ENCODE measurements around the gene EFCC1.

EFCC1 gene, protein sequence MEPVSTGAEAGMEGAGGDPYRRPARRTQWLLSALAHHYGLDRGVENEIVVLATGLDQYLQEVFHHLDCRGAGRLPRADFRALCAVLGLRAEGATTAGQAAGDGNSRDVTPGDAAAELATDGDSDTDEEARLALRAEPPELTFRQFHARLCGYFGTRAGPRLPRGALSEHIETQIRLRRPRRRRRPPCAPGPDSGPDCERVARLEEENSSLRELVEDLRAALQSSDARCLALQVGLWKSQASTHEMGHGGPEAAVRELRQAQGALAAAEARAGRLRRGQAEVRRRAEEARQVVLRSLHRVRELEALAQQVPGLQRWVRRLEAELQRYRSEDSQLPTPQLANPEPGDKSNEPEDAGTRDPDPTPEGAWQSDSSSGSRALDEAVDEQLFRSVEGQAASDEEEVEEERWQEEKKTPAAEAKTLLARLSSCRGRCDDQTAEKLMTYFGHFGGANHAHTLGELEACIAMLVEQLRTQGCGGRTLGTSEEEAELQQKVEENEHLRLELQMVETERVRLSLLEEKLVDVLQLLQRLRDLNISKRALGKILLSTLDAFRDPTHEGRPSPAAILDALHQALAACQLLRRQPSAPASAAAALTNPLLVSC

GRCh38 chr3:129001101-129001805, at the start of gene EFCC1:
EFCC1 (plus strand) TSS chr3:129001304; CDS start chr3:129001629, 325 bp downstream.
- TF ChIP-seq CTCF (IDR thresholded peaks at IDR 0.05; ENCODE audit: low read depth, low read length, missing control alignments): no peak
- in situ Hi-C loops (cut with HindIII; ENCODE audit: low sequenced_read_pairs): no loop called here

DNA sequence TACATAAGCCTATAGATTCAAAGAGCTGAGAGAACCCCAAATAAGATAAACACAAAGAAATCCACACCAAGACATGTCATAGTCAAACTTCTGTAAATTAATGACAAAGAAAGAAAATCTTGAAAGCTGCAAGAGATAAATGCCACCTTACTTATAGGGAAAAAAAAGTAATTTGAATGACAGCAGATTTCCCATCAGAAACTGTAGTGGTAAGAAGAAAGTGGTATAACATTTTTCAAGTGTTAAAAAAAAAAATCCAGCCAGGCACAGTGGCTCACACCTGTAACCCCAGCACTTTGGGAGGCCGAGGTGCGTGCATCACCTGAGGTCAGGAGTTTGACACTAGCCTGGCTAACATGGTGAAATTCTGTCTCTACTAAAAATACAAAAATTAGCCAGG, 44.7 kb upstream of the EFCC1 start:
- no peak for TF ChIP-seq CTCF (IDR thresholded peaks at IDR 0.05; ENCODE audit: low read depth, low read length, missing control alignments)
- DNase-seq (ENCODE audit: low read depth): no peak
- in situ Hi-C loops (cut with HindIII; ENCODE audit: low sequenced_read_pairs): no loop called here
- H3K4me3 ChIP-seq (ENCODE audit: low read depth, low read length): no peak overlapping the region

More at GRCh38 chr3:129001101-129001805, at the start of gene EFCC1:
- DNase-seq (ENCODE audit: low read depth): no peak
- peak within 1 kb of the TSS; percentile 18 for H3K4me3 ChIP-seq (ENCODE audit: low read depth, low read length)

DNA sequence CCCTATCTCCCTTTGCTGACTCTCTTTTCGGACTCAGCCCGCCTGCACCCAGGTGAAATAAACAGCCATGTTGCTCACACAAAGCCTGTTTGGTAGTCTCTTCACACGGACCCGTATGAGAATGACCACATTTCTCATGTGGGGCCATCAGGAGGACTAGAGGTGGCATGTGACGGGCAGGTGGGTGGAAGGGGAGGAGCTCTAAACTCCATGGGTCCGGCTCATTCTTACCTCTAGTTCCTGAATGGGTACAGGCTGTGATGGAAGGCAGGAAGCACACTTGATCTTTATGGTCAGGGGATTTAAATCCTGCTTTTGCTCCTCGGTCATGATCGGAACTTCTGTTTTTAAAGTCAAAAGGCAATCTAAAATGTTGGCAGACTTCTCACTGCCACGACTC, 35.8 kb upstream of the EFCC1 start:
- DNase-seq (ENCODE audit: low read depth): no peak
- TF ChIP-seq CTCF (IDR thresholded peaks at IDR 0.05; ENCODE audit: low read depth, low read length, missing control alignments): no peak
- in situ Hi-C loops (cut with HindIII; ENCODE audit: low sequenced_read_pairs): no loop called here
- no peak overlapping the region for H3K4me3 ChIP-seq (ENCODE audit: low read depth, low read length)

GRCh38 chr3:128965818-128966217, 35.3 kb upstream of the EFCC1 start:
- no peak for TF ChIP-seq CTCF (IDR thresholded peaks at IDR 0.05; ENCODE audit: low read depth, low read length, missing control alignments)
- DNase-seq (ENCODE audit: low read depth): no peak
- no peak overlapping the region for H3K4me3 ChIP-seq (ENCODE audit: low read depth, low read length)
- in situ Hi-C loops (cut with HindIII; ENCODE audit: low sequenced_read_pairs): no loop called here

DNA sequence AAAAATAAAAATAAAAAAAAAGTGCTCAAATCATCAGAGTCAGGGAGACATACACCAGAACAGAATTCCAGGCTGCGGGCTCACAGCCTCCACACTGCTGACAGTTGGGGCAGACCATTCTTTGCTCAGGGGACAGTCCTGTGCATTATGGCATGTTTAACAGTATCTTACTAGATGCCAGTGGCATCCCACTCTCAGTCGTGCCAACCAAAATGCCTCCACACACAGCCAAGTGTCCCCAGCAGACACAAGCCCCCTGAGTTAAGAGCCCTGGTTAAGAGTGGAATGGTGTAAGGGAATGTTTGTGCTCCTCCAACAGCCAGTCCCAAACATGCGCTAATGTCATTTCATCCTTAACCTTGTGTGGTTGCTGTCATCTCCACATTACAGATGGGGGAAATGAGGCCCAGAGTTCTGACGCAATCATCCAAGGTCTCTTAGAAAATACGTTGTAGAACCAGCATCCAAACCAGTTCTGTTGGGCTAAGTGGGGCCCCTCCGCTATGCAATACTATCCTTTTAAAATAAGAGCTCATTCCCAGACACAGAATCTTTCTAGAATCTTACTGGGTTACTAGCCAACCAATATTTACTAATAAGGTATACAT, 33.3 kb upstream of the EFCC1 start:
- no peak for TF ChIP-seq CTCF (IDR thresholded peaks at IDR 0.05; ENCODE audit: low read depth, low read length, missing control alignments)
- in situ Hi-C loops (cut with HindIII; ENCODE audit: low sequenced_read_pairs): no loop called here
- H3K4me3 ChIP-seq (ENCODE audit: low read depth, low read length): no peak overlapping the region
- no peak for DNase-seq (ENCODE audit: low read depth)

All from astrocyte of the cerebellum (primary cell).